ENCODE measurements around the gene BIN2. TPM values are rescaled to one million over a fixed set of nuclear protein-coding genes. Genes with fewer than 3 reads are reported as not detected.

Gene BIN2
- total RNA-seq, 3 donors from 2014 or later (not counting 1 experiment from before 2014, with no cell fraction given): 443 to 495 (median 478) TPM

GRCh38 chr12:51232642-51233041 is 91.3 kb downstream of the BIN2 start:
- Mint-ChIP-seq H3K4me3 (no peak overlapping the region), H3K27me3 (ENCODE audit: low read depth in 2 of 2) (no peaks in the 10 kb centered on the region), H3K4me1 (peaks cover 0 to under 1% of the 10 kb centered on the region in 2 donors), H3K27ac (no peak overlapping the region), H3K9me3 (no peaks in the 10 kb centered on the region), H3K36me3 (no peaks in the 10 kb centered on the region)
- no peaks in the 10 kb centered on the region for H3K4me1 ChIP-seq (ENCODE audit: control insufficient read depth, insufficient read depth, low read length)
- ATAC-seq (no peak), DNase-seq (no peak)
- no peak overlapping the region for H3K27ac ChIP-seq (ENCODE audit: low read length)
- H3K36me3 ChIP-seq (ENCODE audit: control insufficient read depth, insufficient read depth, low read length): no peaks in the 10 kb centered on the region
- TF ChIP-seq, protein P1, sequence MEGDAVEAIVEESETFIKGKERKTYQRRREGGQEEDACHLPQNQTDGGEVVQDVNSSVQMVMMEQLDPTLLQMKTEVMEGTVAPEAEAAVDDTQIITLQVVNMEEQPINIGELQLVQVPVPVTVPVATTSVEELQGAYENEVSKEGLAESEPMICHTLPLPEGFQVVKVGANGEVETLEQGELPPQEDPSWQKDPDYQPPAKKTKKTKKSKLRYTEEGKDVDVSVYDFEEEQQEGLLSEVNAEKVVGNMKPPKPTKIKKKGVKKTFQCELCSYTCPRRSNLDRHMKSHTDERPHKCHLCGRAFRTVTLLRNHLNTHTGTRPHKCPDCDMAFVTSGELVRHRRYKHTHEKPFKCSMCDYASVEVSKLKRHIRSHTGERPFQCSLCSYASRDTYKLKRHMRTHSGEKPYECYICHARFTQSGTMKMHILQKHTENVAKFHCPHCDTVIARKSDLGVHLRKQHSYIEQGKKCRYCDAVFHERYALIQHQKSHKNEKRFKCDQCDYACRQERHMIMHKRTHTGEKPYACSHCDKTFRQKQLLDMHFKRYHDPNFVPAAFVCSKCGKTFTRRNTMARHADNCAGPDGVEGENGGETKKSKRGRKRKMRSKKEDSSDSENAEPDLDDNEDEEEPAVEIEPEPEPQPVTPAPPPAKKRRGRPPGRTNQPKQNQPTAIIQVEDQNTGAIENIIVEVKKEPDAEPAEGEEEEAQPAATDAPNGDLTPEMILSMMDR (IDR thresholded peaks at IDR 0.05): no peak
- intact Hi-C loops (cut with micrococcal nuclease): no loop called here
- H3K4me3 ChIP-seq (ENCODE audit: low read length): no peak overlapping the region
- no peaks in the 10 kb centered on the region for H3K9me3 ChIP-seq (ENCODE audit: control insufficient read depth, insufficient read depth, low read length)
- H3K27me3 ChIP-seq (ENCODE audit: control insufficient read depth, insufficient read depth, low read length): no peaks in the 10 kb centered on the region

Other genes with a start within 250 kb of the BIN2 start
- 10 to 100 TPM; 21.3 to 31.7 (median 25.1) TPM for gene CSRNP2, start 240.6 kb downstream of the BIN2 start, total RNA-seq
- 10 to 100 TPM; 26.6 to 34.8 (median 34.8) TPM for gene TFCP2, start 151.0 kb downstream of the BIN2 start, total RNA-seq
- gene POU6F1, start 106.1 kb downstream of the BIN2 start, total RNA-seq: 1 to 10 TPM; 5.7 to 6.6 (median 6.0) TPM
- gene DAZAP2, start 85.3 kb downstream of the BIN2 start, total RNA-seq: 100 to 1,000 TPM; 316 to 350 (median 325) TPM
- 10 to 100 TPM in 2 of 3 donors, 1 to 10 TPM in 1; 6.5 to 26.2 (median 19.0) TPM for gene SMAGP, start 53.8 kb downstream of the BIN2 start, total RNA-seq
- gene CELA1, start 22.5 kb upstream of the BIN2 start, total RNA-seq: under 1 TPM in 2 of 3 donors, not detected in 1; 0.53 to 0.66 TPM
- 10 to 100 TPM; 19.3 to 38.5 (median 33.9) TPM for gene GALNT6, start 67.2 kb upstream of the BIN2 start, total RNA-seq
- gene SLC4A8, start 100.7 kb upstream of the BIN2 start, total RNA-seq: 10 to 100 TPM in 2 of 3 donors, 1 to 10 TPM in 1; 9.8 to 19.2 (median 13.6) TPM

All from natural killer cell (primary cell).